DOHH2 (cell line): ENCODE results near the gene DUSP1.

ENCODE experiments used
- H3F3A ChIP-seq: fragments of 200-600 bp; sonication (generic), shearing (Covaris generic); 2 replicates; pipeline ENCODE4 v1.6.0; 2016; ENCODE audit warnings: antibody characterized with exemption, mild to moderate bottlenecking; ENCODE audit not compliant: control insufficient read depth, insufficient read depth
- H3K27ac ChIP-seq: fragments of 200-600 bp; sonication (generic); 2 replicates; pipeline ENCODE4 v1.5.1; 2014; ENCODE audit warnings: low read depth, mild to moderate bottlenecking, low read length, moderate library complexity
- H3K27me3 ChIP-seq: fragments of 200-600 bp; sonication (generic); 2 replicates; pipeline ENCODE4 v1.6.1; 2014; ENCODE audit warnings: mild to moderate bottlenecking, low read length, mixed read lengths; ENCODE audit not compliant: control insufficient read depth
- H3K36me3 ChIP-seq: fragments of 200-600 bp; sonication (generic); 2 replicates; pipeline ENCODE4 v1.6.1; 2014; ENCODE audit warnings: mild to moderate bottlenecking, low read length, moderate library complexity, mixed read lengths; ENCODE audit not compliant: control insufficient read depth
- H3K4me1 ChIP-seq: fragments of 200-600 bp; sonication (generic); 2 replicates; pipeline ENCODE4 v1.6.1; 2014; ENCODE audit warnings: mild to moderate bottlenecking, low read length, mixed read lengths; ENCODE audit not compliant: control insufficient read depth
- H3K4me2 ChIP-seq: fragments of 200-600 bp; sonication (generic); 2 replicates; pipeline ENCODE4 v1.6.0; 2014; ENCODE audit warnings: mild to moderate bottlenecking, low read length, moderate library complexity
- H3K4me3 ChIP-seq: fragments of 200-600 bp; sonication (generic); 2 replicates; pipeline ENCODE4 v1.5.1; 2014; ENCODE audit warnings: mild to moderate bottlenecking, low read length, mixed read lengths
- H3K79me2 ChIP-seq: fragments of 200-600 bp; sonication (generic); 2 replicates; pipeline ENCODE4 v1.6.1; 2014; ENCODE audit warnings: mild to moderate bottlenecking, low read length, mixed read lengths; ENCODE audit not compliant: control insufficient read depth
- H3K9me2 ChIP-seq: fragments of 200-600 bp; sonication (generic); replicated peaks from 2 replicates; pipeline ENCODE4 v1.6.1; 2014; ENCODE audit warnings: mild to moderate bottlenecking, low read length, mixed read lengths; ENCODE audit not compliant: control insufficient read depth
- H3K9me3 ChIP-seq: fragments of 200-600 bp; sonication (generic); 2 replicates; pipeline ENCODE4 v1.6.1; 2014; ENCODE audit warnings: antibody characterized with exemption, low read length, mixed read lengths; ENCODE audit not compliant: control insufficient read depth, insufficient read depth
- H4K20me1 ChIP-seq: fragments of 200-600 bp; sonication (generic); 2 replicates; pipeline ENCODE4 v1.6.0; 2014; ENCODE audit warnings: low read depth, mild to moderate bottlenecking, antibody characterized with exemption, low read length, moderate library complexity; ENCODE audit not compliant: control insufficient read depth, insufficient read depth
- EZH2phosphoT487 ChIP-seq: fragments of 200-600 bp; sonication (generic); IDR thresholded peaks from 2 replicates; pipeline ENCODE4 v1.6.1; 2017; ENCODE audit warnings: borderline replicate concordance, mild to moderate bottlenecking, antibody characterized with exemption, low read length, moderate library complexity, mixed read lengths
- TF ChIP-seq, protein P1 (sequence below): fragments of 200-600 bp; sonication (generic); IDR thresholded peaks from one replicate; pipeline ENCODE4 v1.5.1; 2014; ENCODE audit warnings: antibody characterized with exemption, mild to moderate bottlenecking, low read depth, low read length; ENCODE audit not compliant: poor library complexity, severe bottlenecking

Gene DUSP1

DNA sequence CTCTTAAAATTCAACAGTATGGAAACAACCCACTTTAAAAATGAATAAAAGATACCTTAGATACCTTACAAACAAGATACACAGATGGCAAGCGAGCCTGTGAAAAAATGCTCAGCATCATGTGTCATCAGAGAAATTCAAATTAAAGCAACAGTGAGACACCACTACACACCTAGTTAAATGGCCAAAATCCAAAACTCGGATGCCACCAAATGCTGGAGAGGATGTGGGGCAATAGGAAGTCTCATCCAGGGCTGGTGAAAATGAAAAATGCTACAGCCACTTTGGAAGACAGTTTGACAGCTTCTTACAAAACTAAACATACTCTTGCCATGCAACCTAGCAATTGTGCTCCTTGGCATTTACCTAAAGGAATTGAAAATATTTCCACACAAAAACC, 17.9 kb downstream of the DUSP1 start:
- Histone ChIP-seq H3K36me3 (no peaks in the 10 kb centered on the region), H3K4me3 (no peak overlapping the region), H3K4me2 (no peak overlapping the region), H3K9me3 (no peaks in the 10 kb centered on the region), H4K20me1 (no peaks in the 10 kb centered on the region), H3F3A (no peaks in the 10 kb centered on the region), H3K4me1 (no peaks in the 10 kb centered on the region; the same call in 1 of the 2 replicates), H3K79me2 (no peaks in the 10 kb centered on the region), H3K9me2 (no peaks in the 10 kb centered on the region), H3K27ac (no peak overlapping the region), H3K27me3 (peaks cover 22% of the 10 kb centered on the region)
- TF ChIP-seq EZH2phosphoT487, result no peak
- TF ChIP-seq, protein P1, sequence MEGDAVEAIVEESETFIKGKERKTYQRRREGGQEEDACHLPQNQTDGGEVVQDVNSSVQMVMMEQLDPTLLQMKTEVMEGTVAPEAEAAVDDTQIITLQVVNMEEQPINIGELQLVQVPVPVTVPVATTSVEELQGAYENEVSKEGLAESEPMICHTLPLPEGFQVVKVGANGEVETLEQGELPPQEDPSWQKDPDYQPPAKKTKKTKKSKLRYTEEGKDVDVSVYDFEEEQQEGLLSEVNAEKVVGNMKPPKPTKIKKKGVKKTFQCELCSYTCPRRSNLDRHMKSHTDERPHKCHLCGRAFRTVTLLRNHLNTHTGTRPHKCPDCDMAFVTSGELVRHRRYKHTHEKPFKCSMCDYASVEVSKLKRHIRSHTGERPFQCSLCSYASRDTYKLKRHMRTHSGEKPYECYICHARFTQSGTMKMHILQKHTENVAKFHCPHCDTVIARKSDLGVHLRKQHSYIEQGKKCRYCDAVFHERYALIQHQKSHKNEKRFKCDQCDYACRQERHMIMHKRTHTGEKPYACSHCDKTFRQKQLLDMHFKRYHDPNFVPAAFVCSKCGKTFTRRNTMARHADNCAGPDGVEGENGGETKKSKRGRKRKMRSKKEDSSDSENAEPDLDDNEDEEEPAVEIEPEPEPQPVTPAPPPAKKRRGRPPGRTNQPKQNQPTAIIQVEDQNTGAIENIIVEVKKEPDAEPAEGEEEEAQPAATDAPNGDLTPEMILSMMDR, result no peak

DNA sequence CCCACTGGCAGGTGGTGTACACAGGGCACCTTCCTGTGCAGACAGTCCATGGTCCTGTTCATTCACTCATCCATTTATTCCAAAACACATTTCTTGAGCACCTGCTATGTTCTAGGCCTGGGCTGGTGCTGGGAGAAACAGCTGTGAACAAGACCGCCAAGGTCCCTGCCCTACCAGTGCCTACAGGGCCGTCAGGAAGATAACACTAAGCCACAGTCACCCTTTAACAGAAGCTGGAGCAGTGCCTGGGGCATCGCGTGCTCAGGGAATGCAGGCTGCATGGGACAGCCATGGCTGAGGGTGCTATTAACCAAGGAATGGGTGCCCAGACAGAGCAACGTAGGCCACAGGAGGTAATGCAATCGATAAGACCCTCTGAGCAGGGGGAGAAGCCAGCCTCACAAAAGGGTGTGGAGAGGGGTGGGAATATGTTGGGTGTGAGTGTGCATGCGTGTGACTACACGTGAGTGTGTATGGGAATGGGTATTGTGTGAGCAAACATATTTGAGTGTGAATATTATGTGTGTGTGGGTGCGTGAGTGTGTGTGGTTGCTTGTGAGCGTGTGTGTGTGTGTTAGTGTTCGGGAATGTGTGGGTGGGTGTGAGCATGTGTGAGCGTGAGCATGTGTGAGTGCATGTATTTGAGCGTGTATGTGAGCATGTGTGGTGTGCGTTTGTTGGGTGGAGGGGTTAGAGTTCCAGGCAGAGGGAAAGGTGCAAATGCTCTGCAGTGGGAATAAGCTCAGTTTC, 19.1 kb downstream of the DUSP1 start:
- Histone ChIP-seq H4K20me1 (no peaks in the 10 kb centered on the region), H3K4me1 (no peaks in the 10 kb centered on the region; the same call in 1 of the 2 replicates), H3K4me3 (no peak overlapping the region), H3K9me2 (no peaks in the 10 kb centered on the region), H3K27ac (no peak overlapping the region), H3K4me2 (no peak overlapping the region), H3K27me3 (peaks cover 21% of the 10 kb centered on the region), H3K9me3 (no peaks in the 10 kb centered on the region), H3F3A (no peaks in the 10 kb centered on the region), H3K79me2 (no peaks in the 10 kb centered on the region), H3K36me3 (no peaks in the 10 kb centered on the region)
- TF ChIP-seq, protein P1, result no peak
- no peak for TF ChIP-seq EZH2phosphoT487

DNA sequence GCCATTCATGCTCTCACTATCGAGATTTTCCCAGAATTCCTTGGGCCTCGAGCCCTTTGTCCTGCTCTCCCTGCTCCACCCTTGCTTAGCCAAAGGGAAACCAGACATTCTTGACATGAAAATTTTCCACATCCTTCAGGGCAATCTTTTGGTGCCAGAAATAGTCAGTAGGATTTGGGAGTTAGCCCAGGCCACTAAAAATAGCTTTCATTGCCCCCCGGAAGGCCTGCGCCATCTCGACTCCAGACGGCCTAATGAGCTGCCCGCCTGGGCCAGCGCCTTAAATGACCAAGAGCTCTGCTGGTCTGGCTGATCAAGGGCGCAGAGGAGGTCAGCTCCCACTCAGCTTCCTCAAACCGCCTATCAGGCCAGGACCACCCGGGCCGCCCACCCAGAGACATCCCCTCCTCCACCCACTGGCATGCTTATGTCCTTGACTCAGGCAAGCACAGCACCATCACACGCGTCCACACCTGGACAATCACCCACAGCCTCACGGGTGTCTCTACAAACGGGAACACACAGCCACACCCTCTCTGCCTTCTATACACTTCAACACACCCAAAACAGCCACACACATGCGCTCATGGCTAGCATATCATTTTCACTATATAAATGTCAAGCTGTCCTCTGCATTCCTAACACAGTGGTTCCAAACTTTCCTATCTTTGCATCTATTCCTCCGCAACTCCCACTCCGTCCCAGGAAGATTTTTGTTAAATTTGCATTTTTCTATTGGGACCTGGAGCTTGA, 20.9 kb downstream of the DUSP1 start:
- H3K4me3 ChIP-seq, result no peak overlapping the region
- no peaks in the 10 kb centered on the region for H4K20me1 ChIP-seq
- no peak overlapping the region for H3K27ac ChIP-seq
- no peaks in the 10 kb centered on the region; the same call in 1 of the 2 replicates for H3K4me1 ChIP-seq
- H3K27me3 ChIP-seq, result peaks cover 21% of the 10 kb centered on the region
- TF ChIP-seq, protein P1, result no peak
- no peak for TF ChIP-seq EZH2phosphoT487
- no peaks in the 10 kb centered on the region for H3K79me2 ChIP-seq
- H3F3A ChIP-seq, result no peaks in the 10 kb centered on the region
- H3K9me3 ChIP-seq, result no peaks in the 10 kb centered on the region
- H3K36me3 ChIP-seq, result no peaks in the 10 kb centered on the region
- H3K4me2 ChIP-seq, result no peak overlapping the region
- H3K9me2 ChIP-seq, result no peaks in the 10 kb centered on the region
